T follicular helper cell (primary cell): ENCODE results near the gene IKZF3.
"Not testable (repeated sequence)": the region's sequence is repeated elsewhere in the genome, so short reads cannot be mapped to it uniquely, and the experiment has no call there.

Experiments
- DNase-seq: peaks from one replicate; pipeline ENCODE4 v3.0.0-alpha.2; 2020; ENCODE audit warnings: low read depth

IKZF3 gene

GRCh38 chr17:39855911-39856649 lies 8.0 kb downstream of the IKZF3 start:
- DNase-seq: not testable (repeated sequence)

- no peak for DNase-seq
Measured at GRCh38 chr17:39854909-39855308, 9.2 kb downstream of the IKZF3 start.

- DNase-seq: no peak
Measured at GRCh38 chr17:39852239-39852638, 11.9 kb downstream of the IKZF3 start.

- DNase-seq: not testable (repeated sequence)
Measured at GRCh38 chr17:39850186-39850585, 13.9 kb downstream of the IKZF3 start.

GRCh38 chr17:39848600-39848999 lies 15.5 kb downstream of the IKZF3 start:
- DNase-seq: peak; percentile 14

- DNase-seq: no peak
Measured at GRCh38 chr17:39846205-39846604, 17.9 kb downstream of the IKZF3 start.

- no peak for DNase-seq
Measured at GRCh38 chr17:39845052-39845846, 18.9 kb downstream of the IKZF3 start.

- DNase-seq: no peak
Measured at GRCh38 chr17:39841134-39841683, 22.9 kb downstream of the IKZF3 start.

GRCh38 chr17:39838784-39839183 lies 25.3 kb downstream of the IKZF3 start:
- no peak for DNase-seq

GRCh38 chr17:39838057-39838456 lies 26.1 kb downstream of the IKZF3 start:
- no peak for DNase-seq

GRCh38 chr17:39836117-39836516 lies 28.0 kb downstream of the IKZF3 start:
- DNase-seq: no peak

GRCh38 chr17:39835038-39835786 lies 28.9 kb downstream of the IKZF3 start:
- no peak for DNase-seq

- DNase-seq: no peak
Measured at GRCh38 chr17:39834017-39834416, 30.1 kb downstream of the IKZF3 start.

GRCh38 chr17:39831588-39831987 lies 32.5 kb downstream of the IKZF3 start:
- DNase-seq: no peak

- DNase-seq: no peak
Measured at GRCh38 chr17:39828443-39828842, 35.7 kb downstream of the IKZF3 start.

- no peak for DNase-seq
Measured at GRCh38 chr17:39826334-39826733, 37.8 kb downstream of the IKZF3 start.

GRCh38 chr17:39823407-39824054 lies 40.6 kb downstream of the IKZF3 start:
- no peak for DNase-seq

- DNase-seq: no peak
Measured at GRCh38 chr17:39822051-39822451, 42.1 kb downstream of the IKZF3 start.

- DNase-seq: no peak
Measured at GRCh38 chr17:39820987-39821386, 43.1 kb downstream of the IKZF3 start.

- DNase-seq: no peak
Measured at GRCh38 chr17:39820541-39820940, 43.6 kb downstream of the IKZF3 start.

GRCh38 chr17:39818358-39819000 lies 45.6 kb downstream of the IKZF3 start:
- DNase-seq: peak; percentile 15
